ENCODE results near the gene PSMB5.

DNA sequence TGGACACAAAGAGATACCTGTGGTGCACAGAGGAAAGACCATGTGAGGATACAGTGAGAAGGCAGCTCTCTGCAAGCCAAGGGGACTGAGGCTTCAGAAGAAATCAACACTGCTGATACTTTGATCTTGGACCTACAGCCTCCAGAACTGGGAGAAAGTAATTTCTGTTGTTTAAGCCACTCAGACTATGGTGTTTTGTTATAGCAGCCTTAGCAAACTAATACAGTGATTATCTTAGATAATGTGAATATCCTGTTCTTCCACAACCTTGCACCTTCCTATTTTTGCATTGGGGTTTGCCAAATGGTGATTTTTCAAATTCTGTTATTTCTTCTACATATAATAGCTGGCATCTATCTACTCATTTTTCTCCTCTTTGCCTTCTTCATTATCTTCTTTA, 16.6 kb downstream of the PSMB5 start:
- TF ChIP-seq, protein P1, sequence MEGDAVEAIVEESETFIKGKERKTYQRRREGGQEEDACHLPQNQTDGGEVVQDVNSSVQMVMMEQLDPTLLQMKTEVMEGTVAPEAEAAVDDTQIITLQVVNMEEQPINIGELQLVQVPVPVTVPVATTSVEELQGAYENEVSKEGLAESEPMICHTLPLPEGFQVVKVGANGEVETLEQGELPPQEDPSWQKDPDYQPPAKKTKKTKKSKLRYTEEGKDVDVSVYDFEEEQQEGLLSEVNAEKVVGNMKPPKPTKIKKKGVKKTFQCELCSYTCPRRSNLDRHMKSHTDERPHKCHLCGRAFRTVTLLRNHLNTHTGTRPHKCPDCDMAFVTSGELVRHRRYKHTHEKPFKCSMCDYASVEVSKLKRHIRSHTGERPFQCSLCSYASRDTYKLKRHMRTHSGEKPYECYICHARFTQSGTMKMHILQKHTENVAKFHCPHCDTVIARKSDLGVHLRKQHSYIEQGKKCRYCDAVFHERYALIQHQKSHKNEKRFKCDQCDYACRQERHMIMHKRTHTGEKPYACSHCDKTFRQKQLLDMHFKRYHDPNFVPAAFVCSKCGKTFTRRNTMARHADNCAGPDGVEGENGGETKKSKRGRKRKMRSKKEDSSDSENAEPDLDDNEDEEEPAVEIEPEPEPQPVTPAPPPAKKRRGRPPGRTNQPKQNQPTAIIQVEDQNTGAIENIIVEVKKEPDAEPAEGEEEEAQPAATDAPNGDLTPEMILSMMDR (IDR thresholded peaks at IDR 0.05), result no peak
- TF ChIP-seq POLR2A (IDR thresholded peaks at IDR 0.05), result no peak
